HG03139 (cell line): Measurements from ENCODE around the gene OBSCN.

ENCODE experiments used
- ATAC-seq: cut with Tn5 transposase; IDR thresholded peaks from one replicate; pipeline ENCODE4 v1.9.1; 2021; ENCODE audit not compliant: unreplicated experiment

Gene OBSCN

GRCh38 chr1:228337711-228338520, 130.1 kb downstream of the OBSCN start:
- no peak for ATAC-seq

GRCh38 chr1:228338521-228339051, 130.7 kb downstream of the OBSCN start:
- ATAC-seq = no peak

GRCh38 chr1:228339059-228339704, 131.3 kb downstream of the OBSCN start:
- ATAC-seq = no peak

- no peak for ATAC-seq
These were observed 132.2 kb downstream of the OBSCN start for GRCh38 chr1:228339766-228340685.

GRCh38 chr1:228340686-228341449, 133.0 kb downstream of the OBSCN start:
- ATAC-seq = no peak

- no peak for ATAC-seq
These were observed 133.6 kb downstream of the OBSCN start for GRCh38 chr1:228341450-228341813.

GRCh38 chr1:228341814-228342626, 134.2 kb downstream of the OBSCN start:
- no peak for ATAC-seq

GRCh38 chr1:228342627-228343190, 134.9 kb downstream of the OBSCN start:
- no peak for ATAC-seq

GRCh38 chr1:228343191-228343661, 135.4 kb downstream of the OBSCN start:
- ATAC-seq = no peak

GRCh38 chr1:228344631-228345072, 136.8 kb downstream of the OBSCN start:
- ATAC-seq = no peak

GRCh38 chr1:228345201-228345930, 137.5 kb downstream of the OBSCN start:
- ATAC-seq = no peak

GRCh38 chr1:228346731-228347130, 138.9 kb downstream of the OBSCN start:
- ATAC-seq = no peak

GRCh38 chr1:228347181-228347580, 139.3 kb downstream of the OBSCN start:
- ATAC-seq = no peak

GRCh38 chr1:228348708-228349467, 141.0 kb downstream of the OBSCN start:
- ATAC-seq = no peak

GRCh38 chr1:228349701-228350171, 141.9 kb downstream of the OBSCN start:
- ATAC-seq = no peak

GRCh38 chr1:228350179-228350742, 142.4 kb downstream of the OBSCN start:
- no peak for ATAC-seq
